HL-60 (cell line): ENCODE measurements around the gene MRPL20.

Experiments used
- DNase-seq, 2 experiments: peaks; one replicate each; pipeline ENCODE4 v3.0.0-alpha.2; 2010 to 2020; ENCODE audit warnings: low read depth in 1 of 2, low spot score in 1 of 2
- H3K27ac ChIP-seq: fragments of 250-450 bp; sonication (Bioruptor Pico); replicated peaks from 2 replicates; pipeline ENCODE4 v1.5.1; 2020; ENCODE audit warnings: mild to moderate bottlenecking, moderate library complexity
- H3K27me3 ChIP-seq: fragments of 250-450 bp; sonication (Bioruptor Pico); 2 replicates; pipeline ENCODE4 v1.5.1; 2021; ENCODE audit warnings: mild to moderate bottlenecking, moderate library complexity; ENCODE audit not compliant: insufficient read depth, poor library complexity, severe bottlenecking
- H3K4me3 ChIP-seq: replicated peaks from 2 replicates; pipeline ENCODE4 v1.5.1; 2011; ENCODE audit warnings: mild to moderate bottlenecking, control low read depth, low read length; ENCODE audit not compliant: insufficient read depth
- GABPA ChIP-seq: IDR thresholded peaks from 2 replicates; pipeline ENCODE4 v1.6.1; 2012; ENCODE audit warnings: low read depth
- POLR2AphosphoS5 ChIP-seq: IDR thresholded peaks from 2 replicates; pipeline ENCODE4 v1.6.1; 2012; ENCODE audit warnings: low read depth
- SPI1 ChIP-seq: IDR thresholded peaks from 2 replicates; pipeline ENCODE4 v1.6.1; 2012; ENCODE audit warnings: low read depth, mild to moderate bottlenecking, borderline replicate concordance
- TF ChIP-seq, protein P1 (sequence below): IDR thresholded peaks from one replicate; pipeline ENCODE4 v1.5.1; 2011; ENCODE audit warnings: low read length, control low read depth, inconsistent platforms; ENCODE audit not compliant: insufficient read depth
- TF ChIP-seq, protein P2 (sequence below): IDR thresholded peaks from 2 replicates; pipeline ENCODE4 v1.6.1; 2012; ENCODE audit warnings: low read depth; ENCODE audit not compliant: insufficient replicate concordance

MRPL20 gene

DNA sequence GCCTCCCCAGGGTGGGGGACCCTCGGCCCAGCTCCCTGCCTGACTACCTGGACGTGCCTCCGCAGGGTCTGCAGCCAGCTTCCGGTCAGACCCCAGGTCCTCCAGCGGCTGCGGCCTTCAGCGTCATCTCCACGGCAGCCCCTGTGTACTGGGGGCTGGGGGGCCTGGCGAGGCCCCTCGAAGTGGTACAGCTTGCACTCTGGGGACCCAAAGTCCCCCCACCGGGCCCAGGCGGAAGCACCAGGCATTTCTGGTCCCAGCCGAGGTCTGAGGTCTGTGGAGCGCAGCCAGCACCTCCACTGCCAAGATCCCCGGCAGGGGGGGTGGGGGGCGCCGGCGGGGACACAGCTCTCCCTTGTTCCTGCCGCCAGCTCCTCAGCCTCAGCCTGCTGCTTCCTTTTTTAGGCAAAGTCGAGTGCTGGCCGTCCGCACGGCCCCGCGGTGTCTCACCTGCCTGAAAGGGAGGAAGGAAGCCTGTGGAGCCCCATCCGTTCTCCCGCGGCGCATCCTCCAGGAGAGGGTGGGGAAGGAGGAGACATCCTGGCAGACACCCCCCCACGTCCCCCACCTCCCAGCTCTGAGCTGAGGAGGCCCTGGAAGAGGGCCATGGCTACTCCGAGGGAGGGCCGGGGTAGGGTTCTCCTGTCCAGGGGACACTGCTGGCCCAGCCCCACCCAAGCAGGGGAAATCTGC lies 27.2 kb upstream of the MRPL20 start:
- Histone ChIP-seq H3K27ac (no peak overlapping the region), H3K4me3 (no peak overlapping the region), H3K27me3 (peaks cover 18% of the 10 kb centered on the region)
- DNase-seq = peak; percentile 52 to 55
- no peak for TF ChIP-seq GABPA
- TF ChIP-seq, protein P1, sequence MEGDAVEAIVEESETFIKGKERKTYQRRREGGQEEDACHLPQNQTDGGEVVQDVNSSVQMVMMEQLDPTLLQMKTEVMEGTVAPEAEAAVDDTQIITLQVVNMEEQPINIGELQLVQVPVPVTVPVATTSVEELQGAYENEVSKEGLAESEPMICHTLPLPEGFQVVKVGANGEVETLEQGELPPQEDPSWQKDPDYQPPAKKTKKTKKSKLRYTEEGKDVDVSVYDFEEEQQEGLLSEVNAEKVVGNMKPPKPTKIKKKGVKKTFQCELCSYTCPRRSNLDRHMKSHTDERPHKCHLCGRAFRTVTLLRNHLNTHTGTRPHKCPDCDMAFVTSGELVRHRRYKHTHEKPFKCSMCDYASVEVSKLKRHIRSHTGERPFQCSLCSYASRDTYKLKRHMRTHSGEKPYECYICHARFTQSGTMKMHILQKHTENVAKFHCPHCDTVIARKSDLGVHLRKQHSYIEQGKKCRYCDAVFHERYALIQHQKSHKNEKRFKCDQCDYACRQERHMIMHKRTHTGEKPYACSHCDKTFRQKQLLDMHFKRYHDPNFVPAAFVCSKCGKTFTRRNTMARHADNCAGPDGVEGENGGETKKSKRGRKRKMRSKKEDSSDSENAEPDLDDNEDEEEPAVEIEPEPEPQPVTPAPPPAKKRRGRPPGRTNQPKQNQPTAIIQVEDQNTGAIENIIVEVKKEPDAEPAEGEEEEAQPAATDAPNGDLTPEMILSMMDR = no peak
- no peak for TF ChIP-seq SPI1
- TF ChIP-seq, protein P2, sequence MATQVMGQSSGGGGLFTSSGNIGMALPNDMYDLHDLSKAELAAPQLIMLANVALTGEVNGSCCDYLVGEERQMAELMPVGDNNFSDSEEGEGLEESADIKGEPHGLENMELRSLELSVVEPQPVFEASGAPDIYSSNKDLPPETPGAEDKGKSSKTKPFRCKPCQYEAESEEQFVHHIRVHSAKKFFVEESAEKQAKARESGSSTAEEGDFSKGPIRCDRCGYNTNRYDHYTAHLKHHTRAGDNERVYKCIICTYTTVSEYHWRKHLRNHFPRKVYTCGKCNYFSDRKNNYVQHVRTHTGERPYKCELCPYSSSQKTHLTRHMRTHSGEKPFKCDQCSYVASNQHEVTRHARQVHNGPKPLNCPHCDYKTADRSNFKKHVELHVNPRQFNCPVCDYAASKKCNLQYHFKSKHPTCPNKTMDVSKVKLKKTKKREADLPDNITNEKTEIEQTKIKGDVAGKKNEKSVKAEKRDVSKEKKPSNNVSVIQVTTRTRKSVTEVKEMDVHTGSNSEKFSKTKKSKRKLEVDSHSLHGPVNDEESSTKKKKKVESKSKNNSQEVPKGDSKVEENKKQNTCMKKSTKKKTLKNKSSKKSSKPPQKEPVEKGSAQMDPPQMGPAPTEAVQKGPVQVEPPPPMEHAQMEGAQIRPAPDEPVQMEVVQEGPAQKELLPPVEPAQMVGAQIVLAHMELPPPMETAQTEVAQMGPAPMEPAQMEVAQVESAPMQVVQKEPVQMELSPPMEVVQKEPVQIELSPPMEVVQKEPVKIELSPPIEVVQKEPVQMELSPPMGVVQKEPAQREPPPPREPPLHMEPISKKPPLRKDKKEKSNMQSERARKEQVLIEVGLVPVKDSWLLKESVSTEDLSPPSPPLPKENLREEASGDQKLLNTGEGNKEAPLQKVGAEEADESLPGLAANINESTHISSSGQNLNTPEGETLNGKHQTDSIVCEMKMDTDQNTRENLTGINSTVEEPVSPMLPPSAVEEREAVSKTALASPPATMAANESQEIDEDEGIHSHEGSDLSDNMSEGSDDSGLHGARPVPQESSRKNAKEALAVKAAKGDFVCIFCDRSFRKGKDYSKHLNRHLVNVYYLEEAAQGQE = no peak
- TF ChIP-seq POLR2AphosphoS5 = no peak

DNA sequence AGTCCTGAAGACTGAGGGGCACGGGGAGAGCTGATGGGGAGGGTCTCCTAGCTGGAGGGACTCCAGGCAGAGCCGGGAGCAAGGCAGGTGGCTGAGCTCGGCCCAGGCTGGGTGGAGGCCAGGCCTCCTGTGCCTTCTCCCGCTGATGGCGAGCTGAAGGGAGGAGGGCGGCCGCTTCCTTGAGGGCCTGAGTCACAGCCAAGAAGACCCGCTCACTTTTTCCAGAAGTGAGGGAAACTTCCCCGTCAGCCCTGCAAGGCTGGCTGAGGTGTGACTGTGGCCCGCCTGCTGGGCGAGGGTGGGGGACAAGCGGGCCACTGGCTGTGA lies 26.7 kb upstream of the MRPL20 start:
- H3K27ac ChIP-seq = no peak overlapping the region
- H3K4me3 ChIP-seq = no peak overlapping the region
- DNase-seq = peak in 1 of 2 experiments; percentile 14

DNA sequence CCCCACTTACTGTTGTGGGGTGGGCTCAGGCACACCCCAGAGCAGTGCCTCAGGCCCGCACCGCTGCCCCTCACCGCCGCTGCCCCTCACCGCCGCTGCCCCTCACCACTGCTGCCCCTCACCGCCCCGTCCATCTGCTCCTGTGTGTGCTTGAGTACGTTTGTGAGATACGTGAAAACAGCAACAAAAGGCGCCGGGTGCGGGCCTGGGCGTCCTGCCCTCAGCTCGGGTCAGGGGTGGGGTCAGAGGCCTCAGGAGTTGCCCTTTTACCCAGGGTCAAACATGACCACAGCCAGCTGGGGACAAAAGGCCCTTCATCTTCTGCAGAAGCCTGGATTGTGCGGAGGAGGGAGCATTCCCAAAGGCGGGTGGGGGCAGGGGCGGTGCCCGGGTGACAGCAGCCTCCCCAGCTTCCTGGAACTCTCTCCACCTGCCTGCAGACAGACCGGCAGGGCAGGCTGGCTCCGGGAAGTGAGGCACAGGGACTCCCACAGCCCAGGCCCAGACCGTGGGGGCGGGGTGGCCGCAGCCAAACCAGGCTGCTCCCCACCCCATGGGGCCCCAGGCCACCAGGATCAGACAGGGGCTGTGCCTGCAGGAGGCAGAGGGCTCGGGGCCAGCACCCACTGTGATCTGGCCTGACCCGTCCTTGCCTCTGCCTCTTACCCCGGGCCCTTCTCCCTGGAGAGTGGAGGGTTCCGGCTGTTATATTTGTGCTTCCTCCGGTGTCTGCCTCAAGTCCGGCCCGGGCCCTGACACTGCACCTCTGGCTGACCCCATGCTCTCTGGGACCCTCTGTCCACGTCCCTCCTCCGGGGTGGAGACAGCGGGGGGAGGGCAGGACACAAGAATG lies 26.1 kb upstream of the MRPL20 start:
- TF ChIP-seq POLR2AphosphoS5 (no peak), GABPA (no peak), SPI1 (no peak)
- TF ChIP-seq, protein P1 = no peak
- TF ChIP-seq, protein P2 = no peak
- Histone ChIP-seq H3K27ac (no peak overlapping the region), H3K27me3 (peaks cover 23% of the 10 kb centered on the region), H3K4me3 (no peak overlapping the region)
- DNase-seq = no peak

More for the DNA sequence above, 26.7 kb upstream of the MRPL20 start:
- no peak for TF ChIP-seq SPI1
- no peak for TF ChIP-seq POLR2AphosphoS5
- TF ChIP-seq, protein P2 = no peak
- TF ChIP-seq GABPA = no peak
- TF ChIP-seq, protein P1 = no peak
- peaks cover 21% of the 10 kb centered on the region for H3K27me3 ChIP-seq
